ENCODE measurements around the gene NDST4.
A peak's percentile ranks its signal among the peaks of the same experiment; 100 is the strongest.

The NDST4 gene

GRCh38 chr4:115113506-115114106, at the start of gene NDST4:
Gene NDST4 (minus strand): TSS chr4:115113620. CDS start chr4:115077036, 36,584 bp downstream.
- DNase-seq, result peak; percentile 90

GRCh38 chr4:115159141-115159540, 45.7 kb upstream of the NDST4 start:
- DNase-seq, result no peak

GRCh38 chr4:115158296-115158695, 44.9 kb upstream of the NDST4 start:
- no peak for DNase-seq

- peak; percentile 52 for DNase-seq
These were observed 41.4 kb upstream of the NDST4 start for GRCh38 chr4:115154826-115155225.

GRCh38 chr4:115152965-115153364, 39.5 kb upstream of the NDST4 start:
- DNase-seq, result no peak

- no peak for DNase-seq
These were observed 38.7 kb upstream of the NDST4 start for GRCh38 chr4:115152081-115152480.

- no peak for DNase-seq
These were observed 35.7 kb upstream of the NDST4 start for GRCh38 chr4:115149106-115149505.

- DNase-seq, result peak; percentile 94
These were observed 32.2 kb upstream of the NDST4 start for GRCh38 chr4:115145393-115146160.

GRCh38 chr4:115128037-115128436, 14.6 kb upstream of the NDST4 start:
- DNase-seq, result peak; percentile 8

- peak; percentile 83 for DNase-seq
These were observed 13.1 kb upstream of the NDST4 start for GRCh38 chr4:115126491-115126890.

- DNase-seq, result peak; percentile 76
These were observed 8.1 kb upstream of the NDST4 start for GRCh38 chr4:115121351-115122043.

GRCh38 chr4:115119804-115120352, 6.5 kb upstream of the NDST4 start:
- peak; percentile 29 for DNase-seq

GRCh38 chr4:115117651-115118050, 4.2 kb upstream of the NDST4 start:
- no peak for DNase-seq

GRCh38 chr4:115110191-115111181, 2.9 kb downstream of the NDST4 start:
- DNase-seq, result peak; percentile 91

- DNase-seq, result no peak
These were observed 4.6 kb downstream of the NDST4 start for GRCh38 chr4:115108850-115109249.

GRCh38 chr4:115107411-115107810, 6.0 kb downstream of the NDST4 start:
- peak; percentile 22 for DNase-seq

- no peak for DNase-seq
These were observed 11.7 kb downstream of the NDST4 start for GRCh38 chr4:115101675-115102074.

- peak; percentile 72 for DNase-seq
These were observed 22.8 kb downstream of the NDST4 start for GRCh38 chr4:115090483-115091075.

- DNase-seq, result no peak
These were observed 30.8 kb downstream of the NDST4 start for GRCh38 chr4:115082633-115083032.

GRCh38 chr4:115076691-115077090, 36.7 kb downstream of the NDST4 start:
- no peak for DNase-seq

- no peak for DNase-seq
These were observed 54.9 kb downstream of the NDST4 start for GRCh38 chr4:115058533-115058932.

GRCh38 chr4:115054836-115055235, 58.6 kb downstream of the NDST4 start:
- DNase-seq, result no peak

Measured in NCI-H69 (cell line).